Measurements from ENCODE around the gene PKN2.

- TF ChIP-seq CTCF (IDR thresholded peaks at IDR 0.05) (no peak), POLR2A (IDR thresholded peaks at IDR 0.05) (no peak), POLR2AphosphoS5 (IDR thresholded peaks at IDR 0.05) (no peak), EP300 (IDR thresholded peaks at IDR 0.05; ENCODE audit: low read depth) (no peak)
Measured at GRCh38 chr1:88741413-88741812, 57.3 kb downstream of the PKN2 start.

Data from transverse colon (tissue), 4 donors.